HepG2 (cell line): ENCODE data around the gene SYNGR1.

Source experiments
- BRCA1 ChIP-seq: sonication (generic); formaldehyde crosslinking; IDR thresholded peaks from 2 replicates; pipeline ENCODE4 v1.4.0; 2020; ENCODE audit warnings: missing genetic modification reagents
- FOSL2 ChIP-seq: sonication (generic); formaldehyde crosslinking; IDR thresholded peaks from 2 replicates; pipeline ENCODE4 v1.4.0; 2020; ENCODE audit warnings: missing genetic modification reagents
- FOXJ3 ChIP-seq: sonication (generic); formaldehyde crosslinking; IDR thresholded peaks from 2 replicates; pipeline ENCODE4 v1.4.0; 2020; ENCODE audit warnings: missing genetic modification reagents, mild to moderate bottlenecking, borderline replicate concordance
- JUN ChIP-seq: sonication (generic); formaldehyde crosslinking; IDR thresholded peaks from 2 replicates; pipeline ENCODE4 v1.4.0; 2020; ENCODE audit warnings: mild to moderate bottlenecking, missing genetic modification reagents
- POLR2A ChIP-seq, 2 experiments: IDR thresholded peaks; 2 replicates each; pipeline ENCODE4 v1.6.1; 2011; ENCODE audit warnings: low read depth in 2 of 2, low read length in 2 of 2, mild to moderate bottlenecking in 1 of 2, moderate library complexity in 1 of 2; ENCODE audit not compliant: insufficient read depth in 1 of 2
- POLR2G ChIP-seq: fragments of 200-400 bp; formaldehyde crosslinking; IDR thresholded peaks from 2 replicates; pipeline ENCODE4 v1.6.1; 2018; ENCODE audit warnings: mild to moderate bottlenecking, low read depth, low read length, moderate library complexity
- SUZ12 ChIP-seq: fragments of 150-350 bp; IDR thresholded peaks from 2 replicates; pipeline ENCODE4 v1.6.1; 2014; ENCODE audit warnings: low read depth, low read length
- TBP ChIP-seq: sonication (generic); formaldehyde crosslinking; IDR thresholded peaks from 2 replicates; pipeline ENCODE4 v1.5.0; 2020; ENCODE audit warnings: missing genetic modification reagents
- ZFP41 ChIP-seq: sonication (generic); formaldehyde crosslinking; IDR thresholded peaks from 2 replicates; pipeline ENCODE4 v1.4.0; 2020; ENCODE audit warnings: mild to moderate bottlenecking, missing genetic modification reagents, borderline replicate concordance
- ZNF331 ChIP-seq: sonication (generic); formaldehyde crosslinking; IDR thresholded peaks from 2 replicates; pipeline ENCODE4 v1.4.0; 2020; ENCODE audit warnings: missing genetic modification reagents
- TF ChIP-seq, protein P1 (sequence below): sonication (generic); formaldehyde crosslinking; IDR thresholded peaks from 2 replicates; pipeline ENCODE4 v1.4.0; 2020; ENCODE audit warnings: low read depth, mild to moderate bottlenecking, missing genetic modification reagents
- TF ChIP-seq, protein P2 (sequence below): sonication (generic); formaldehyde crosslinking; IDR thresholded peaks from 2 replicates; pipeline ENCODE4 v1.5.0; 2020; ENCODE audit warnings: mild to moderate bottlenecking, missing genetic modification reagents, moderate library complexity
- TF ChIP-seq, protein P3 (sequence below): sonication (generic); formaldehyde crosslinking; IDR thresholded peaks from 2 replicates; pipeline ENCODE4 v1.5.1; 2020; ENCODE audit warnings: mild to moderate bottlenecking, missing genetic modification reagents, moderate library complexity
- TF ChIP-seq, protein P4 (sequence below): IDR thresholded peaks from 2 replicates; pipeline ENCODE4 v1.6.1; 2012; ENCODE audit warnings: inconsistent platforms

DNA sequence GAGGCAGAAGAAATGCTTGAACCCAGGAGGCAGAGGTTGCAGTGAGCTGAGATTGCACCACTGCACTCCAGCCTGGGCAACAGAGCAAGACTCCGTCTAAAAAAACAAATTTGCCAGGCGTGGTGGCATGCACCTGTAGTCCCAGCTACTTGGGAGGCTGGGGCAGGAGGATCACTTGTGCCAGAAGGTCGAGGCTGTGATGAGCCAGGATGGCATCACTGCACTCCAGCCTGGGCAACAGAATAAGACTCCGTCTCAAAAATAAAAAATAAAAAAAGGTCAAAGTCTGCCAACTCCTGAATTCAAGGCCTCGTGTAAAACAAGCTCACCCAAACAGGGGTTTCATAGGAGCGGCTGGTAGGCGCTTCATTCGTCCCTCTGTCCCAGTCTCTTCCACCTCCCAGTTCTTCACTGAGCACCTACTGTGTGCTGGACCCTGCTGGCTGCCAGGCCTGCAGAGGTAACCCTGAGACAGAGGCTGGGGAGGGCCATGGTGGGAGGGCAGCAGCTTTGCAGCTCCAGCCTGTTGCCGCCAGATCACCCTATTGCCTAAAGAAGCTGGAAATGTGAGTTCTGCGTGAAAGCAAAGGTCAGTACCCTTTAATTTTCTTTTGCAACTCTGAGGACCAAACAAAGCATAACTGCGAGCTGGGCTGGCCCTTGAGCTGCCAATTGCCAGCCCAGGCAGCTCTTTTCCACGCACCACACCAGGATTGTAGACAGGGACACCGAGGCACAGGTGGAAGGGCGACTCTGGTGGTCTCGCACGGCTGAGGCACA is 45.7 kb upstream of the SYNGR1 start:
- no peak for TF ChIP-seq FOXJ3 (CRISPR knock-in tag)
- TF ChIP-seq, protein P1, sequence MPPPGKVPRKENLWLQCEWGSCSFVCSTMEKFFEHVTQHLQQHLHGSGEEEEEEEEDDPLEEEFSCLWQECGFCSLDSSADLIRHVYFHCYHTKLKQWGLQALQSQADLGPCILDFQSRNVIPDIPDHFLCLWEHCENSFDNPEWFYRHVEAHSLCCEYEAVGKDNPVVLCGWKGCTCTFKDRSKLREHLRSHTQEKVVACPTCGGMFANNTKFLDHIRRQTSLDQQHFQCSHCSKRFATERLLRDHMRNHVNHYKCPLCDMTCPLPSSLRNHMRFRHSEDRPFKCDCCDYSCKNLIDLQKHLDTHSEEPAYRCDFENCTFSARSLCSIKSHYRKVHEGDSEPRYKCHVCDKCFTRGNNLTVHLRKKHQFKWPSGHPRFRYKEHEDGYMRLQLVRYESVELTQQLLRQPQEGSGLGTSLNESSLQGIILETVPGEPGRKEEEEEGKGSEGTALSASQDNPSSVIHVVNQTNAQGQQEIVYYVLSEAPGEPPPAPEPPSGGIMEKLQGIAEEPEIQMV (CRISPR knock-in tag) = no peak
- no peak for TF ChIP-seq JUN (CRISPR knock-in tag)
- no peak for TF ChIP-seq BRCA1
- no peak for TF ChIP-seq POLR2A (IDR thresholded peaks at IDR 0.05; ENCODE audit: insufficient read depth in 1 of 2, low read depth in 2 of 2, low read length in 2 of 2)
- no peak for TF ChIP-seq FOSL2 (CRISPR knock-in tag)
- TF ChIP-seq, protein P2, sequence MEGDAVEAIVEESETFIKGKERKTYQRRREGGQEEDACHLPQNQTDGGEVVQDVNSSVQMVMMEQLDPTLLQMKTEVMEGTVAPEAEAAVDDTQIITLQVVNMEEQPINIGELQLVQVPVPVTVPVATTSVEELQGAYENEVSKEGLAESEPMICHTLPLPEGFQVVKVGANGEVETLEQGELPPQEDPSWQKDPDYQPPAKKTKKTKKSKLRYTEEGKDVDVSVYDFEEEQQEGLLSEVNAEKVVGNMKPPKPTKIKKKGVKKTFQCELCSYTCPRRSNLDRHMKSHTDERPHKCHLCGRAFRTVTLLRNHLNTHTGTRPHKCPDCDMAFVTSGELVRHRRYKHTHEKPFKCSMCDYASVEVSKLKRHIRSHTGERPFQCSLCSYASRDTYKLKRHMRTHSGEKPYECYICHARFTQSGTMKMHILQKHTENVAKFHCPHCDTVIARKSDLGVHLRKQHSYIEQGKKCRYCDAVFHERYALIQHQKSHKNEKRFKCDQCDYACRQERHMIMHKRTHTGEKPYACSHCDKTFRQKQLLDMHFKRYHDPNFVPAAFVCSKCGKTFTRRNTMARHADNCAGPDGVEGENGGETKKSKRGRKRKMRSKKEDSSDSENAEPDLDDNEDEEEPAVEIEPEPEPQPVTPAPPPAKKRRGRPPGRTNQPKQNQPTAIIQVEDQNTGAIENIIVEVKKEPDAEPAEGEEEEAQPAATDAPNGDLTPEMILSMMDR (CRISPR knock-in tag) = 0 out of 2 replicates have a peak, but pooled peaks have one; percentile 6
- no peak for TF ChIP-seq ZFP41 (CRISPR knock-in tag)
- TF ChIP-seq ZNF331 = no peak
- TF ChIP-seq POLR2G = no peak
- TF ChIP-seq, protein P3, sequence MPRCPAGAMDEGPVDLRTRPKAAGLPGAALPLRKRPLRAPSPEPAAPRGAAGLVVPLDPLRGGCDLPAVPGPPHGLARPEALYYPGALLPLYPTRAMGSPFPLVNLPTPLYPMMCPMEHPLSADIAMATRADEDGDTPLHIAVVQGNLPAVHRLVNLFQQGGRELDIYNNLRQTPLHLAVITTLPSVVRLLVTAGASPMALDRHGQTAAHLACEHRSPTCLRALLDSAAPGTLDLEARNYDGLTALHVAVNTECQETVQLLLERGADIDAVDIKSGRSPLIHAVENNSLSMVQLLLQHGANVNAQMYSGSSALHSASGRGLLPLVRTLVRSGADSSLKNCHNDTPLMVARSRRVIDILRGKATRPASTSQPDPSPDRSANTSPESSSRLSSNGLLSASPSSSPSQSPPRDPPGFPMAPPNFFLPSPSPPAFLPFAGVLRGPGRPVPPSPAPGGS (CRISPR knock-in tag) = no peak
- TF ChIP-seq, protein P4, sequence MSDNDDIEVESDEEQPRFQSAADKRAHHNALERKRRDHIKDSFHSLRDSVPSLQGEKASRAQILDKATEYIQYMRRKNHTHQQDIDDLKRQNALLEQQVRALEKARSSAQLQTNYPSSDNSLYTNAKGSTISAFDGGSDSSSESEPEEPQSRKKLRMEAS = peak; percentile 25; the same call in 1 of the 2 replicates
- TF ChIP-seq TBP (CRISPR knock-in tag) = no peak
- no peak for TF ChIP-seq SUZ12
